ENCODE results near the gene MOCOS. TPM values are rescaled to one million over a fixed set of nuclear protein-coding genes. Genes with fewer than 3 reads are reported as not detected.

MOCOS gene
- total RNA-seq, 1 donor: 13.1 TPM

- TF ChIP-seq, protein P1, sequence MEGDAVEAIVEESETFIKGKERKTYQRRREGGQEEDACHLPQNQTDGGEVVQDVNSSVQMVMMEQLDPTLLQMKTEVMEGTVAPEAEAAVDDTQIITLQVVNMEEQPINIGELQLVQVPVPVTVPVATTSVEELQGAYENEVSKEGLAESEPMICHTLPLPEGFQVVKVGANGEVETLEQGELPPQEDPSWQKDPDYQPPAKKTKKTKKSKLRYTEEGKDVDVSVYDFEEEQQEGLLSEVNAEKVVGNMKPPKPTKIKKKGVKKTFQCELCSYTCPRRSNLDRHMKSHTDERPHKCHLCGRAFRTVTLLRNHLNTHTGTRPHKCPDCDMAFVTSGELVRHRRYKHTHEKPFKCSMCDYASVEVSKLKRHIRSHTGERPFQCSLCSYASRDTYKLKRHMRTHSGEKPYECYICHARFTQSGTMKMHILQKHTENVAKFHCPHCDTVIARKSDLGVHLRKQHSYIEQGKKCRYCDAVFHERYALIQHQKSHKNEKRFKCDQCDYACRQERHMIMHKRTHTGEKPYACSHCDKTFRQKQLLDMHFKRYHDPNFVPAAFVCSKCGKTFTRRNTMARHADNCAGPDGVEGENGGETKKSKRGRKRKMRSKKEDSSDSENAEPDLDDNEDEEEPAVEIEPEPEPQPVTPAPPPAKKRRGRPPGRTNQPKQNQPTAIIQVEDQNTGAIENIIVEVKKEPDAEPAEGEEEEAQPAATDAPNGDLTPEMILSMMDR (IDR thresholded peaks at IDR 0.05; ENCODE audit: insufficient read depth, low read length): peak; percentile 68
- peak; percentile 82 for DNase-seq (ENCODE audit: low read depth)
- peak overlapping the region; percentile 63 for H3K4me3 ChIP-seq (ENCODE audit: low read depth, low read length)
Measured at GRCh38 chr18:36296650-36297416, 109.5 kb downstream of the MOCOS start.

DNA sequence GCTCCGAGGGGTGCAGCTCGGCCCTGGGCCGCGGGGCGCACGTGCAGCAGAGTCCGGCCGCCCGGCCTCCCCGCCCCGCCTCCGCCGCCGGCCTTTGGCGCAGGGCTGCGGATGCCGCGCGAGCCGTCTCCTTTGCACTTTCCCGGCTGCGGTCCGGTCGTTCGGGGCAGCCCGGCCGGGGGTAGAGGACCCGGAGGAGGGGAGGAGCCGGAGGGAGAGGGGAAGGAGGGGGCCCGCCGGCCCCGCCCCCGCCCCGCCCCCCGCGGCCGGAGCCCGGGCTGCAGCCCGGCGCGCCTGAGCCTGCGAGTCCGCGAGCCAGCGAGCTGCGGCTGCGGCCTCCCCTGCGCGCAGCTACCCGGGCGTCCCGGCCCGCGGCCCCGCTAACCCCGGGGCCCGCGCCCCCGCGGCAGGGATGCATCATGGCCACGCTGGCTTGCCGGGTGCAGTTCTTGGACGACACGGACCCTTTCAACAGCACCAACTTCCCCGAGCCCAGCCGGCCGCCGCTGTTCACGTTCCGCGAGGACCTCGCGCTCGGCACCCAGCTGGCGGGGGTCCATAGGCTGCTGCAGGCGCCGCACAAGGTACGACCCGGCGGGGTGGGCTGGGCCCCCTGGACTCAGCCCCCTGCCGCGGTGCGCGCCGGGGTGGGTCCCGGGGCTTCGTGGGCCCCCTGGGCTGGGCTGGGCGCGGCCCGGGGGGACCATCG is 110.3 kb downstream of the MOCOS start, which contains the start of gene FHOD3:
Gene FHOD3, plus strand, starts transcription at position 297 of the 709 bp plus-strand sequence. Its CDS starts 123 bp downstream, at position 420.
- peak; percentile 47 for DNase-seq (ENCODE audit: low read depth)
- TF ChIP-seq, protein P1 (IDR thresholded peaks at IDR 0.05; ENCODE audit: insufficient read depth, low read length): no peak
- H3K4me3 ChIP-seq (ENCODE audit: low read depth, low read length): peak within 1 kb of the TSS; percentile 67

GRCh38 chr18:36298126-36298741 is 110.9 kb downstream of the MOCOS start:
- TF ChIP-seq, protein P1 (IDR thresholded peaks at IDR 0.05; ENCODE audit: insufficient read depth, low read length): no peak
- H3K4me3 ChIP-seq (ENCODE audit: low read depth, low read length): peak overlapping the region; percentile 67

GRCh38 chr18:36299015-36299414 is 111.7 kb downstream of the MOCOS start:
- H3K4me3 ChIP-seq (ENCODE audit: low read depth, low read length): no peak overlapping the region
- DNase-seq (ENCODE audit: low read depth): no peak
- TF ChIP-seq, protein P1 (IDR thresholded peaks at IDR 0.05; ENCODE audit: insufficient read depth, low read length): no peak

More at GRCh38 chr18:36298126-36298741, 110.9 kb downstream of the MOCOS start:
- DNase-seq (ENCODE audit: low read depth): no peak

GRCh38 chr18:36300211-36300610 is 112.9 kb downstream of the MOCOS start:
- no peak for DNase-seq (ENCODE audit: low read depth)
- TF ChIP-seq, protein P1 (IDR thresholded peaks at IDR 0.05; ENCODE audit: insufficient read depth, low read length): no peak

DNA sequence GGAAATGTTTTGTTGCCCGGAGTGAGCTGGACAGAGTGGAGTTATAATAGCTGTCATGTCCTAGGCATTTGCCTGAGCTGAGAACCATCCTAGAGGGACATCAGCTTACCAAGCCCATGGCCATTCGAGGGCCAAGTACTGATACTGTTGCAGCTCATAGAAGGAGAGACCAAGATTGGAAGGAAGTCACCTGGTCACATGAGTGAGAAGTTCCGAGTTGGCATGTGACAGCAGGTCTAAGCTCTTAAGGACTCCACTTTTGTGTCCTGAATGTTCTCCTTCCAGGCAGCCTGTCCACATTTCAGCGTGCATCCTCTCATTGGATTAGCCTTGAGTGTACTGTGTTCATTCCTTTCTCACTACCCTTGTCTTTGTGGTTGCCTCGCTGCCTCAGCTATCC is 114.6 kb downstream of the MOCOS start:
- DNase-seq (ENCODE audit: low read depth): no peak
- no peak overlapping the region for H3K4me3 ChIP-seq (ENCODE audit: low read depth, low read length)
- TF ChIP-seq, protein P1 (IDR thresholded peaks at IDR 0.05; ENCODE audit: insufficient read depth, low read length): no peak

More at GRCh38 chr18:36300211-36300610, 112.9 kb downstream of the MOCOS start:
- H3K4me3 ChIP-seq (ENCODE audit: low read depth, low read length): no peak overlapping the region

Data from fibroblast of the aortic adventitia (primary cell).